Measurements from ENCODE around the gene TMEM95.

The TMEM95 gene

DNA sequence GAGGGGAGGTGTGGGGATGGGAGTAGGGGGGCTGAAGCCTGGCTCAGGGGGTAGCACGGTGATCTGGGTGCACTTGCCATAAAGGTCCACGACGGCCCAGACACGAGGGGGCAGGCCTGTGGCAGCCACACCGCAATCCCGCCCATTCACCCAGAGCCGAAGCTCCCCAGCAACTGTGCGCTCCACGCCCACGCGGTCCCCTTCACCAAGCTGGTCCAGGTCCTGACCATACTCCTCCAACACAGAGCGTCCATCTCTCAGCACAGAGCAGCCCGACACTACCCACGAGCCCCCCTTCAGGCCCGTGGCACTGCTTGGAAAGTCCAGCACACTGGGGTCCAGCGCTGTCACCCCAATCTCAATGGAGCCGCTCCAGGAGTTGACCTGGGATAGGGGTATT is 27.5 kb upstream of the TMEM95 start:
- DNase-seq (ENCODE audit: extremely low read depth, insufficient read length) = no peak
- TF ChIP-seq, protein P1, sequence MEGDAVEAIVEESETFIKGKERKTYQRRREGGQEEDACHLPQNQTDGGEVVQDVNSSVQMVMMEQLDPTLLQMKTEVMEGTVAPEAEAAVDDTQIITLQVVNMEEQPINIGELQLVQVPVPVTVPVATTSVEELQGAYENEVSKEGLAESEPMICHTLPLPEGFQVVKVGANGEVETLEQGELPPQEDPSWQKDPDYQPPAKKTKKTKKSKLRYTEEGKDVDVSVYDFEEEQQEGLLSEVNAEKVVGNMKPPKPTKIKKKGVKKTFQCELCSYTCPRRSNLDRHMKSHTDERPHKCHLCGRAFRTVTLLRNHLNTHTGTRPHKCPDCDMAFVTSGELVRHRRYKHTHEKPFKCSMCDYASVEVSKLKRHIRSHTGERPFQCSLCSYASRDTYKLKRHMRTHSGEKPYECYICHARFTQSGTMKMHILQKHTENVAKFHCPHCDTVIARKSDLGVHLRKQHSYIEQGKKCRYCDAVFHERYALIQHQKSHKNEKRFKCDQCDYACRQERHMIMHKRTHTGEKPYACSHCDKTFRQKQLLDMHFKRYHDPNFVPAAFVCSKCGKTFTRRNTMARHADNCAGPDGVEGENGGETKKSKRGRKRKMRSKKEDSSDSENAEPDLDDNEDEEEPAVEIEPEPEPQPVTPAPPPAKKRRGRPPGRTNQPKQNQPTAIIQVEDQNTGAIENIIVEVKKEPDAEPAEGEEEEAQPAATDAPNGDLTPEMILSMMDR (IDR thresholded peaks at IDR 0.05; ENCODE audit: insufficient read depth, low read length, poor library complexity, severe bottlenecking) = no peak
- Histone ChIP-seq H3K36me3 (ENCODE audit: control insufficient read depth, insufficient read depth, low read length) (peaks cover 26% of the 10 kb centered on the region), H3K27me3 (replicated peaks; ENCODE audit: control insufficient read depth, insufficient read depth, low read length) (no peaks in the 10 kb centered on the region), H3K4me3 (replicated peaks; ENCODE audit: low read depth, low read length) (no peak overlapping the region)

DNA sequence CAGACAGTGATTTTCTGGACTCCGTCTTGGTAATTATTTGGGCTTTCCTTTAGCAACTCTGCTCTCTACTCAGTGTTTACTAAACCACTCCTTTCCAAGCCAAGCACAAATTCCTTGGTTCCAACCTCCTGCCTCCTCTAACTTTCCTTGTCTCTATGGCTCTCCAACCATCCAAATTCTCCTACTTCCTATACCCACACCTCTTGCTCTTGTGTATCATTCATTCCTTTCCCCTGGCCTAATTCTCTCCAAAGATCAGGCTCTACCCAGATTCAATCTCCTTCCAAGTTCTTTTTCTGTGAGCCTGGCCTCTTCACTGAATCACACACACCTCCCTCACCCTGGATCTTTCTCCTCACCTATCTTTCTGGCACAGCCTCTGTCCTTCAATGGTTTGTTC is 26.9 kb upstream of the TMEM95 start:
- TF ChIP-seq, protein P1 (IDR thresholded peaks at IDR 0.05; ENCODE audit: insufficient read depth, low read length, poor library complexity, severe bottlenecking) = no peak
- Histone ChIP-seq H3K4me3 (replicated peaks; ENCODE audit: low read depth, low read length) (peak overlapping the region; percentile 81), H3K27me3 (replicated peaks; ENCODE audit: control insufficient read depth, insufficient read depth, low read length) (no peaks in the 10 kb centered on the region)

DNA sequence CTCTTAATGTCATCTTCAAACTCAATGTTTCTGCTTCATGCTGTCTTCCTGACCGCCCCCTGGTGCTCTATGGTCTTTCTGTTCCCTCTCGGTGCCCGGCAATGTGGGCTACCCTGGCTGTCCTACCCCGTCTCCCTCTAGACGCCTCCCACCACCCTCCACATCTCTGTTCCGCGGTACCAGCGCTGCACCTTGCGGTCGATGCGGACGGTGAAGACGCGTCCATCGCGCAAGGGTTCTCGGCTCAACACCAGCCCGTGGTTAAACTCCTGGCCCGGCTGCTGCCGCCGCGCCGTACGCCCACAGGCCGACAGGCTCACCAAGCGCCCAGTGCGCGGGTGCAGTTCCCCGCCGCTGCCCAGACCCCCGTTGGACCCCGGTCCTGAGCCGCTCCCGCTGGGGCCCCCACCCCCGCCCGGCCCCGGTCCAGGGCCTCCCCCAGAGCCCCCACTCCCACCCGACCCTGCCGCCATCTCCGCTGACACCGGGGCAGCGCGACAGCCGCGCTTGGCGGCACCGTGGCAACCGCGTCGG is 26.0 kb upstream of the TMEM95 start, which contains the start of gene NEURL4:
TSS of gene NEURL4 (minus strand) at position 496 of the 534 bp plus-strand sequence. CDS start at position 473, 23 bp downstream.
- peaks cover 15% of the 10 kb centered on the region for H3K36me3 ChIP-seq (ENCODE audit: control insufficient read depth, insufficient read depth, low read length)
- no peak for DNase-seq (ENCODE audit: extremely low read depth, insufficient read length)
- H3K27me3 ChIP-seq (replicated peaks; ENCODE audit: control insufficient read depth, insufficient read depth, low read length) = no peaks in the 10 kb centered on the region
- H3K4me3 ChIP-seq (replicated peaks; ENCODE audit: low read depth, low read length) = peak within 1 kb of the TSS; percentile 81
- TF ChIP-seq, protein P1 (IDR thresholded peaks at IDR 0.05; ENCODE audit: insufficient read depth, low read length, poor library complexity, severe bottlenecking) = peak; percentile 18

More for the DNA sequence above, 26.9 kb upstream of the TMEM95 start:
- DNase-seq (ENCODE audit: extremely low read depth, insufficient read length) = no peak
- H3K36me3 ChIP-seq (ENCODE audit: control insufficient read depth, insufficient read depth, low read length) = peaks cover 21% of the 10 kb centered on the region

DNA sequence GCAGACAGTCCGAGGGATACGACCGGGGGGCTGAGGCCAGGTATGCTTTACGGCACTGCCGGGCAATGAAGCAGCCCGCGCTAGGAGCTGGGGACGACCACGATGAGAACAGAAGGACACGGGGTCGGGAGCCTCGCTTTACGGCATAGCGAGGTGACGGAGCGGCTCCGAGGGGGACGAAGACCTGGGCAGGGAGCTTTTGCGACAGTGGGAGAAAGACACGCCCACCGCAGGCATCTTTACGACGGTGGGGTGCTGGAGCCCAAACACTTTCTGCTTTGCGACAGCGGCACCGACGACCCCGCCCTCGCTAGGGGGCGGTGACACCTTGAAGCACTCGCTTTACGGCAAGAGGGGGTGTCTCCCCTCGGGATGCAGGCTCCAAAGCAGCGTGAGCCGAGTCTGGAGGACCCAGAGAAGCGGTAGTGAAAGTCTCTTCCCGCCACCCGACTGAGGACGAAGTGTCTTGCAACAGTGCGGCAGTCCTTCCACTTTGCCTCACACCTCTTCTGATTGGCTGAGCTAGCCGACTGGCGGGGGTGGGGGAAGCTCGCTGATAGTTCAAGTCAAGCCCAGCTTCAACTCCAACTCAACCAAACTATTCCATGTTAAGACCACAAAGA is 25.5 kb upstream of the TMEM95 start:
- peaks cover 13% of the 10 kb centered on the region for H3K36me3 ChIP-seq (ENCODE audit: control insufficient read depth, insufficient read depth, low read length)
- DNase-seq (ENCODE audit: extremely low read depth, insufficient read length) = peak; percentile 100
- H3K4me3 ChIP-seq (replicated peaks; ENCODE audit: low read depth, low read length) = peak overlapping the region; percentile 81
- no peaks in the 10 kb centered on the region for H3K27me3 ChIP-seq (replicated peaks; ENCODE audit: control insufficient read depth, insufficient read depth, low read length)
- TF ChIP-seq, protein P1 (IDR thresholded peaks at IDR 0.05; ENCODE audit: insufficient read depth, low read length, poor library complexity, severe bottlenecking) = no peak

DNA sequence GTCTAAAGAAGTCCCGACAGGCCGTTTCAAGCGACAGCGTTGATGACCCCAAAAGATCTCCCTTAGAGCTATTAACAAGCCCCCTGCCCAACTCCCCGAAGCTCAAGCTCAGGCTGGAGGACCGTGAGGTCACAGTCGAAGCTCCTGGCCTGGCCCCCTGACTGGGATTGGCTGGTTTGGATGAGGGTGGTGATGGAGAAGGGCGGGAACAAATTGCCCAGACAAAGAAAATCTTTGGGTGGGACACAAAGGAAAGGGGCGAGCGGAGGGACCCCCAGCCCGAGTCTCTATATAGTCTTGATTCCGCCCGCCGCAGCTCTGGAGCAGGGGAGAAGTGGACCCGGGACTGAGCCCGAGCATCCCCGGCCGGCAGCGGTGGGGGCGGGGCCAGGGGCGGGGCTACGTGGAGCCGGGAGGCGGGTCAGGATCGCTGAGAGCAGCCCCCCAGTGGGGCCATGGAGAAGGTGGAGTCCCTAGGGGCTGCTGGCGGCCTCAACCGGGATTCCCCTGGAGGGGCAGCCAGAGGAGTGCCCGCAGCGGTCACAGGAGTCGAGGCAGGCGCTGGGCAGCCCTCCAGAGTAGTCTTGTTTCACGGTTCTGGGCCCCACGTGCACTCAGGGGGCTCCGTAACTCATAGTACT is 24.8 kb upstream of the TMEM95 start:
- DNase-seq (ENCODE audit: extremely low read depth, insufficient read length) = peak; percentile 84
- H3K4me3 ChIP-seq (replicated peaks; ENCODE audit: low read depth, low read length) = peak overlapping the region; percentile 81
- no peaks in the 10 kb centered on the region for H3K27me3 ChIP-seq (replicated peaks; ENCODE audit: control insufficient read depth, insufficient read depth, low read length)
- peaks cover 8% of the 10 kb centered on the region for H3K36me3 ChIP-seq (ENCODE audit: control insufficient read depth, insufficient read depth, low read length)
- TF ChIP-seq, protein P1 (IDR thresholded peaks at IDR 0.05; ENCODE audit: insufficient read depth, low read length, poor library complexity, severe bottlenecking) = no peak

Measured in GM06990 (cell line).